GM13976 (cell line): ENCODE measurements around the gene TNFRSF25.
"Not testable (repeated sequence)": the region's sequence is repeated elsewhere in the genome, so short reads cannot be mapped to it uniquely, and the experiment has no call there.

Experiments used
- DNase-seq: peaks from one replicate; pipeline ENCODE4 v3.0.0; 2012; ENCODE audit warnings: low spot score
- in situ Hi-C: fragments of 300-500 bp; cut with MboI; formaldehyde crosslinking; loops from one replicate; pipeline ENCODE4 v1.12.0; 2022; ENCODE audit warnings: low sequenced_read_pairs, mixed read lengths, inconsistent platforms; ENCODE audit not compliant: unreplicated experiment
- TF ChIP-seq, protein P1 (sequence below): IDR thresholded peaks from 2 replicates; pipeline ENCODE4 v1.5.1; 2012; ENCODE audit warnings: borderline replicate concordance, mild to moderate bottlenecking; ENCODE audit not compliant: insufficient read depth; ENCODE audit errors: extremely low read depth, missing control alignments, control extremely low read depth

The TNFRSF25 gene

GRCh38 chr1:6450005-6450450, 15.9 kb downstream of the TNFRSF25 start:
- no peak for DNase-seq
- in situ Hi-C loops = no loop called here
- TF ChIP-seq, protein P1, sequence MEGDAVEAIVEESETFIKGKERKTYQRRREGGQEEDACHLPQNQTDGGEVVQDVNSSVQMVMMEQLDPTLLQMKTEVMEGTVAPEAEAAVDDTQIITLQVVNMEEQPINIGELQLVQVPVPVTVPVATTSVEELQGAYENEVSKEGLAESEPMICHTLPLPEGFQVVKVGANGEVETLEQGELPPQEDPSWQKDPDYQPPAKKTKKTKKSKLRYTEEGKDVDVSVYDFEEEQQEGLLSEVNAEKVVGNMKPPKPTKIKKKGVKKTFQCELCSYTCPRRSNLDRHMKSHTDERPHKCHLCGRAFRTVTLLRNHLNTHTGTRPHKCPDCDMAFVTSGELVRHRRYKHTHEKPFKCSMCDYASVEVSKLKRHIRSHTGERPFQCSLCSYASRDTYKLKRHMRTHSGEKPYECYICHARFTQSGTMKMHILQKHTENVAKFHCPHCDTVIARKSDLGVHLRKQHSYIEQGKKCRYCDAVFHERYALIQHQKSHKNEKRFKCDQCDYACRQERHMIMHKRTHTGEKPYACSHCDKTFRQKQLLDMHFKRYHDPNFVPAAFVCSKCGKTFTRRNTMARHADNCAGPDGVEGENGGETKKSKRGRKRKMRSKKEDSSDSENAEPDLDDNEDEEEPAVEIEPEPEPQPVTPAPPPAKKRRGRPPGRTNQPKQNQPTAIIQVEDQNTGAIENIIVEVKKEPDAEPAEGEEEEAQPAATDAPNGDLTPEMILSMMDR = no peak

DNA sequence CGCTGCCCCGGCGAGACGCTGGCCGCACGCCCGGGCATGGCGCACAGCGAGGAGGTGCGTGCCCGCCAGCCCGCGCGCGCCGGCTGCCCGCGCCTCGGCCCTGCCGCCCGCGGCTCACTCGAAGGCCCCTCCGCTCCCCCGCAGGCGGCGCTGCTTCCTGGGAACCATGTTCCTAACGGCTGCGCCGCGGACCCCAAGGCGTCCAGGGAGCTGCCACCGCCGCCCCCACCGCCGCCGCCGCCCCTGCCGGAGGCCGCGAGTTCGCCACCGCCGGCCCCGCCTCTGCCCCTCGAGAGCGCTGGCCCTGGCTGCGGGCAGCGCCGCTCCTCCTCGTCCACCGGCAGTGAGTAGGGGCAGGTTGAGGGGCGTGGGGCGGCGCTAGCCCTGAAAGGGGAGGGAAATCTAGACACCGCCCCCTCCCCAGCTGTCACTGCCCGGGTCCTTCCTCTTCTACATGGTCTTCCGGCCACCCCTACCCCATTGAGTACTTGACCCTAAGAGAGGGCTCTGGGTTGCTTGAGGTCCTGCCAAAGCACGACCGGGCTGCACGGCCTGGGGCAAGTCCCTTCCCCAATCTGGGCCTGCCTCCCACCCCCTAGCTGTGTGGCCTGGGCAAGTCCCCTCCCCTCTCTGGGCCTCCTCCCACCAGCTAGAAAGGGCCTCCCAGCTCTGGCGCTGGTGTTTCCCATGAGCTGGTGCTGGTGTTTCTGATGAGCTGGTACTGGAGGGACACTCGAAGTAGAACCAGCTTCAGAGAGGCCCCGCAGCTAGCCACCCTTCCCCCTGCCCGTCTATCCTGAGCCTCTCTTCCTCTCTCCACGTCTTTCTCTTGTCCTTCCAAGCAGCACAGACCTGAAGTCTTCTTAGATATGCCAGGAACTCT, 17.0 kb downstream of the TNFRSF25 start:
- in situ Hi-C loops = no loop called here
- DNase-seq = no peak
- TF ChIP-seq, protein P1 = no peak

DNA sequence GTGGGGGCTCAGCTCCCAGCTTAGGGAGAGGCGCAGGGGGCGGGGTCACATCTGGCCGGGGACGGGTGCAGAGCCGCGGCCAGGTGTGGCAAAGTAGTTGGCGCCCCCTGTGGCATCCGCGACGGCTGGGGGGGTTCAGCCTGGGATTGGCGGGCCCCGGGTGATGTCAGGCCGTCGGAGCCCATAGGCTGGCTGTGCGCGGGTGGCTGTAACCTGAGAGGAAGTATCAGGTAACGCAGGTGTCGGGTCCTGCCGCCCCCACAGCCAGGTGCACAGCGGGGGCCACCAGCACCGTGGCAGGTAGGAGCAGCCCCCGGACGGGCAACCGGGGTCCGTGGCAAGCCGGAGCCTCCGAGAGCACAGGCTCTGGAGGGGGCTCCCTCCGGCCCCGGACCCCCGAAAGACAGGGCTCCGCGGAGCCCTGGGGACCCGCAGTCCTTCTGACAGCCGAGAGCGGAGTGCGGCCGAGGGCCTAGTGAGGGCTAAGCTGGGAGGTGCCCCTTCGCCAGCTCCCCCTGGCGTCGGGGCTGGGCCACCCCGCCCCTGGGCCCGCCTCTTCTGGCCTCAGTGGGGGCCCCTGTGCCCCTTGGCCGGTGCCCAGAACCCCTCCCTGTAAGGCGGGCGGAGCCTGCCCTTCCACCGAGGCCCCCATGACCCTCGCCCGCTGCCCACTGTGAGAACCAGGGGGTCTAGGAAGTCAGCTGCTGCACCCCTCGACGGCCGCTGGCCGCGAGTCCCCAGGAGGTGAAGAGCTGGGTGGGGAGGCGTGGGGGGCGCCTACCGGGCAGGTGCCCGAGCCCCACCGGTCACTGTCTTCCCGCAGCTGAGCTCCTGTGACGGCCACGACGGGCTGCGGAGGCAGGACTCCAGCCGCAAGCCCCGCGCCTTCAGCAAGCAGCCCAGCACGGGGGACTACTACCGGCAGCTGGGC, 17.9 kb downstream of the TNFRSF25 start:
- TF ChIP-seq, protein P1 = no peak
- in situ Hi-C loops = no loop called here
- DNase-seq = no peak

- TF ChIP-seq, protein P1 = no peak
- no peak for DNase-seq
- in situ Hi-C loops = no loop called here
These were observed 18.8 kb downstream of the TNFRSF25 start for GRCh38 chr1:6447016-6447817.

DNA sequence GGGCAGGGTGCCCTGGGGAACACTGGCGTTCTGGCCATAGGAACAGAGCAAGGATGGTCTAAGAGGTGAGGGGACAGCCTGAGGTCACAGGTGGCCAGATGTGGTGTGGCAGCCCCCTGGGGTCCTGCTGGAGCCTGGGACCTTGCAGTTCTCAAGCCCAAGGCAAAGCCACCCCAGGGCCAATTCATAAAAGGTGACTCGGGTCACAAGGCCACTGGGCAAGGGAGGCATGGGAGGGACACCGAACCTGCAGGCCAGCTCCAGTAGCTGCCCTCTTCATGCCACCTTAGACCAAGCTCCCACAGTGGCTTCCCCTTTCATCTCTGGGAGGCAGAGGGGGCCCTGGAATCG, 19.3 kb downstream of the TNFRSF25 start:
- in situ Hi-C loops = no loop called here
- DNase-seq = no peak
- TF ChIP-seq, protein P1 = no peak

GRCh38 chr1:6445929-6446328, 20.0 kb downstream of the TNFRSF25 start:
- DNase-seq, in situ Hi-C loops: not testable (repeated sequence)
